ENCODE results near the gene TRIO.

TRIO gene

GRCh38 chr5:14188778-14189177, 45.6 kb downstream of the TRIO start:
- TF ChIP-seq, protein P1, sequence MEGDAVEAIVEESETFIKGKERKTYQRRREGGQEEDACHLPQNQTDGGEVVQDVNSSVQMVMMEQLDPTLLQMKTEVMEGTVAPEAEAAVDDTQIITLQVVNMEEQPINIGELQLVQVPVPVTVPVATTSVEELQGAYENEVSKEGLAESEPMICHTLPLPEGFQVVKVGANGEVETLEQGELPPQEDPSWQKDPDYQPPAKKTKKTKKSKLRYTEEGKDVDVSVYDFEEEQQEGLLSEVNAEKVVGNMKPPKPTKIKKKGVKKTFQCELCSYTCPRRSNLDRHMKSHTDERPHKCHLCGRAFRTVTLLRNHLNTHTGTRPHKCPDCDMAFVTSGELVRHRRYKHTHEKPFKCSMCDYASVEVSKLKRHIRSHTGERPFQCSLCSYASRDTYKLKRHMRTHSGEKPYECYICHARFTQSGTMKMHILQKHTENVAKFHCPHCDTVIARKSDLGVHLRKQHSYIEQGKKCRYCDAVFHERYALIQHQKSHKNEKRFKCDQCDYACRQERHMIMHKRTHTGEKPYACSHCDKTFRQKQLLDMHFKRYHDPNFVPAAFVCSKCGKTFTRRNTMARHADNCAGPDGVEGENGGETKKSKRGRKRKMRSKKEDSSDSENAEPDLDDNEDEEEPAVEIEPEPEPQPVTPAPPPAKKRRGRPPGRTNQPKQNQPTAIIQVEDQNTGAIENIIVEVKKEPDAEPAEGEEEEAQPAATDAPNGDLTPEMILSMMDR (IDR thresholded peaks at IDR 0.05; ENCODE audit: low read depth, low read length, missing control alignments), result no peak
- in situ Hi-C loops (cut with HindIII; ENCODE audit: low sequenced_read_pairs), result no loop called here
- DNase-seq (ENCODE audit: low read depth), result no peak
- no peak overlapping the region for H3K4me3 ChIP-seq (ENCODE audit: low read depth, low read length)

DNA sequence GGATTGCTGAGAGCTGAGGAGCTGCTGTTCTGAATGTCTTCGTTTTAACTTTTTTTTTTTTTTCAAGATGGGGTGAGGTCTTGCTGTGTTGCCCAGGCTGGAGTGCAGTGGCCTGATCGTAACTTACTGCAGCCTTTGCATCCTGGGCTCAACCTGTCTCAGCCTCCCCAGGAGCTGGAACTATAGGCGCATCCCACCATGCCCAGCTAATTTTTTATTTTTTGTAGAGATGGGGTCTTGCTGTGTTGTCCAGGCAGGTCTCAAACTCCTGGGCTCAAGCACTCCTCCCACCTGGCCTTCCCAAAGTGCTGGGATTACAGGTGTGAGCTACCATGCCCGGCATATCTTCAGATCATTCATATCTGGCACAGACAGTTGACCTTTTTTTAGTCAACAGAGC, 46.5 kb downstream of the TRIO start:
- H3K4me3 ChIP-seq (ENCODE audit: low read depth, low read length), result peak overlapping the region; percentile 11
- in situ Hi-C loops (cut with HindIII; ENCODE audit: low sequenced_read_pairs), result loop anchor here (10.0 kb wide), 1 partner anchor 45 kb away; the partner anchor contains the start of gene TRIO
- TF ChIP-seq, protein P1 (IDR thresholded peaks at IDR 0.05; ENCODE audit: low read depth, low read length, missing control alignments), result no peak
- DNase-seq (ENCODE audit: low read depth), result no peak

- in situ Hi-C loops (cut with HindIII; ENCODE audit: low sequenced_read_pairs), result loop anchor here (10.0 kb wide), 1 partner anchor 46 kb away; the partner anchor contains the start of gene TRIO
- peak overlapping the region; percentile 11 for H3K4me3 ChIP-seq (ENCODE audit: low read depth, low read length)
- TF ChIP-seq, protein P1 (IDR thresholded peaks at IDR 0.05; ENCODE audit: low read depth, low read length, missing control alignments), result no peak
Observed at GRCh38 chr5:14190194-14191164, 47.3 kb downstream of the TRIO start.

DNA sequence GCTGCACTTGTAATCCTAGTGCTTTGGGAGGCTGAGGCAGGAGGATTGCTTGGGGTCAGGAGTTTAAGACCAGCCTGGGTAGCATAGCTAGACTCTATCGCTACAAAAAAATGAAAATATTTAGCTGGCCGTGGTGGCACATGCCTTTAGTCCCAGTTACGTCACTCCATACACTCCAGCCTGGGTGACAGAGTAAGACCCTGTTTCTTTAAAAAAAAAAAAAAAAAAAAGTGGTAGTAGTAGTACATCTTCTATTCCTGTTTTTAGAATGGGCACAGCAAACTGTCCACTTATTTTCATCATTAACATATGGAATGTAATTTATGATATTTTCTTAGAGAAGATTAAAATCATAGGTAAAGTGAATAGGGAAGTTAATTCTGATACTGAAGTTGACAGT, 48.2 kb downstream of the TRIO start:
- no peak for DNase-seq (ENCODE audit: low read depth)
- TF ChIP-seq, protein P1 (IDR thresholded peaks at IDR 0.05; ENCODE audit: low read depth, low read length, missing control alignments), result no peak
- H3K4me3 ChIP-seq (ENCODE audit: low read depth, low read length), result no peak overlapping the region
- in situ Hi-C loops (cut with HindIII; ENCODE audit: low sequenced_read_pairs), result loop anchor here (10.0 kb wide), 1 partner anchor 47 kb away; the partner anchor contains the start of gene TRIO

More at GRCh38 chr5:14190194-14191164, 47.3 kb downstream of the TRIO start:
- peak; percentile 90 for DNase-seq (ENCODE audit: low read depth)

GRCh38 chr5:14193496-14193895, 50.4 kb downstream of the TRIO start:
- no peak overlapping the region for H3K4me3 ChIP-seq (ENCODE audit: low read depth, low read length)
- in situ Hi-C loops (cut with HindIII; ENCODE audit: low sequenced_read_pairs), result loop anchor here (10.0 kb wide), 1 partner anchor 49 kb away; the partner anchor contains the start of gene TRIO
- TF ChIP-seq, protein P1 (IDR thresholded peaks at IDR 0.05; ENCODE audit: low read depth, low read length, missing control alignments), result no peak
- no peak for DNase-seq (ENCODE audit: low read depth)

- in situ Hi-C loops (cut with HindIII; ENCODE audit: low sequenced_read_pairs), result loop anchor here (10.0 kb wide), 1 partner anchor 51 kb away; the partner anchor contains the start of gene TRIO
- H3K4me3 ChIP-seq (ENCODE audit: low read depth, low read length), result no peak overlapping the region
- TF ChIP-seq, protein P1 (IDR thresholded peaks at IDR 0.05; ENCODE audit: low read depth, low read length, missing control alignments), result no peak
- no peak for DNase-seq (ENCODE audit: low read depth)
Observed at GRCh38 chr5:14195588-14195987, 52.4 kb downstream of the TRIO start.

Data from astrocyte of the cerebellum (primary cell).